SK-N-SH (cell line): ENCODE data around the gene CHPF. TPM values are rescaled to one million over a fixed set of nuclear protein-coding genes. Genes with fewer than 3 reads are reported as not detected.
A peak's percentile ranks its signal among the peaks of the same experiment; 100 is the strongest.

ENCODE experiments used
- CTCF ChIA-PET: fragments of 300-600, 350-600 bp; formaldehyde crosslinking; extraction: SDS; loops from one replicate; lab custom pipeline; 2021; lab: Yijun Ruan, JAX
- POLR2A ChIA-PET: fragments of 350-600 bp; sonication (Branson Sonifier 250); formaldehyde crosslinking; extraction: SDS; loops from one replicate; lab custom pipeline; 2020; ENCODE audit warnings: antibody characterized with exemption, inconsistent platforms; lab: Yijun Ruan, JAX
- DNase-seq: peaks from one replicate; pipeline ENCODE4 v3.0.0; 2012
- H2AFZ ChIP-seq: fragments of 200-600 bp; sonication (generic); 2 replicates; pipeline ENCODE4 v1.8.1; 2016; ENCODE audit warnings: antibody characterized with exemption, mild to moderate bottlenecking, low read depth
- H3F3A ChIP-seq: fragments of 200-600 bp; sonication (generic); replicated peaks from 2 replicates; pipeline ENCODE3; 2016; ENCODE audit warnings: antibody characterized with exemption, mild to moderate bottlenecking; ENCODE audit not compliant: insufficient read depth
- H3K27ac ChIP-seq, 2 experiments: fragments of 200-500 bp in 1 of 2; fragments of 200-600 bp in 1 of 2; sonication (Bioruptor generic) in 1 of 2; sonication (generic), shearing (Covaris generic) in 1 of 2; 2 replicates each; pipeline versions ENCODE4 v1.5.1 to v1.6.1; 2014 to 2016; ENCODE audit warnings: low read depth in 2 of 2, inconsistent platforms in 1 of 2, low read length in 1 of 2, mild to moderate bottlenecking in 1 of 2, mixed read lengths in 1 of 2
- H3K27me3 ChIP-seq: fragments of 200-600 bp; sonication (generic), shearing (Covaris generic); 2 replicates; pipeline ENCODE4 v1.6.1; 2016; ENCODE audit warnings: mixed run types; ENCODE audit not compliant: insufficient read depth
- H3K36me3 ChIP-seq, 2 experiments: fragments of 200-500 bp in 1 of 2; fragments of 200-600 bp in 1 of 2; sonication (Bioruptor generic) in 1 of 2; sonication (generic) in 1 of 2; replicated peaks in 1 of 2; 2 replicates each; pipeline versions ENCODE3 to v1.5.1; 2014 to 2016; ENCODE audit warnings: low read length in 1 of 2, mild to moderate bottlenecking in 1 of 2; ENCODE audit not compliant: insufficient read depth in 2 of 2, control insufficient read depth in 1 of 2
- H3K4me1 ChIP-seq, 2 experiments: fragments of 200-500 bp in 1 of 2; fragments of 200-600 bp in 1 of 2; sonication (Bioruptor generic) in 1 of 2; sonication (generic), shearing (Covaris generic) in 1 of 2; 2 replicates each; pipeline versions ENCODE4 v1.5.1 to v1.6.1; 2014 to 2016; ENCODE audit warnings: low read depth in 1 of 2, low read length in 1 of 2, mixed run types in 1 of 2; ENCODE audit not compliant: insufficient read depth in 2 of 2, control insufficient read depth in 1 of 2
- H3K4me2 ChIP-seq: fragments of 200-600 bp; sonication (generic), shearing (Covaris generic); 2 replicates; pipeline ENCODE4 v1.6.1; 2017; ENCODE audit warnings: mixed run types
- H3K4me3 ChIP-seq, 2 experiments: fragments of 200-500 bp in 1 of 2; fragments of 200-600 bp in 1 of 2; sonication (Bioruptor generic) in 1 of 2; sonication (generic), shearing (Covaris generic) in 1 of 2; 2 replicates each; pipeline versions ENCODE4 v1.5.1 to v1.8.1; 2014 to 2016; ENCODE audit warnings: low read depth in 2 of 2, inconsistent platforms in 1 of 2, low read length in 1 of 2, mild to moderate bottlenecking in 1 of 2, mixed read lengths in 1 of 2, moderate library complexity in 1 of 2
- H3K79me2 ChIP-seq: fragments of 200-600 bp; sonication (generic); 2 replicates; pipeline ENCODE4 v1.8.1; 2017; ENCODE audit warnings: mild to moderate bottlenecking; ENCODE audit not compliant: insufficient read depth
- H3K9ac ChIP-seq: fragments of 200-600 bp; sonication (generic); 2 replicates; pipeline ENCODE4 v1.6.1; 2017; ENCODE audit warnings: mixed run types
- H3K9me2 ChIP-seq: fragments of 200-600 bp; sonication (generic); 2 replicates; pipeline ENCODE4 v1.6.1; 2017; ENCODE audit warnings: mixed run types
- H3K9me3 ChIP-seq: fragments of 200-600 bp; sonication (generic); 2 replicates; pipeline ENCODE4 v1.6.1; 2017; ENCODE audit warnings: mixed run types, mild to moderate bottlenecking, moderate library complexity
- H4K20me1 ChIP-seq: fragments of 200-600 bp; sonication (generic); 2 replicates; pipeline ENCODE4 v1.6.1; 2017; ENCODE audit warnings: mild to moderate bottlenecking, mixed run types; ENCODE audit not compliant: insufficient read depth
- ELF1 ChIP-seq: IDR thresholded peaks from 2 replicates; pipeline ENCODE4 v1.4.0; 2012
- FOSL2 ChIP-seq: IDR thresholded peaks from 2 replicates; pipeline ENCODE4 v1.4.0; 2012; ENCODE audit warnings: low read depth, mild to moderate bottlenecking, moderate library complexity, borderline replicate concordance
- GATA2 ChIP-seq: sonication (generic); formaldehyde crosslinking; IDR thresholded peaks from 2 replicates; pipeline ENCODE4 v1.5.0; 2020; ENCODE audit warnings: mild to moderate bottlenecking, missing genetic modification reagents
- JUND ChIP-seq: IDR thresholded peaks from 2 replicates; pipeline ENCODE4 v1.4.0; 2012
- MEF2A ChIP-seq: IDR thresholded peaks from 2 replicates; pipeline ENCODE4 v1.4.0; 2012; ENCODE audit warnings: low read depth, borderline replicate concordance
- NFIC ChIP-seq: IDR thresholded peaks from 2 replicates; pipeline ENCODE4 v1.4.0; 2012; ENCODE audit warnings: borderline replicate concordance
- PBX3 ChIP-seq: IDR thresholded peaks from 2 replicates; pipeline ENCODE4; 2012
- RAD21 ChIP-seq: IDR thresholded peaks from 2 replicates; pipeline ENCODE4 v1.6.1; 2012; ENCODE audit warnings: mild to moderate bottlenecking, low read length
- RCOR1 ChIP-seq: fragments of 150-350 bp; IDR thresholded peaks from 2 replicates; pipeline ENCODE4 v1.6.1; 2017; ENCODE audit warnings: antibody characterized with exemption, low read length
- SIN3A ChIP-seq: IDR thresholded peaks from 2 replicates; pipeline ENCODE4 v1.6.1; 2012; ENCODE audit warnings: low read depth, mild to moderate bottlenecking, low read length, moderate library complexity, borderline replicate concordance
- SMC3 ChIP-seq: IDR thresholded peaks from 2 replicates; pipeline ENCODE4 v1.6.1; 2012; ENCODE audit warnings: low read depth, low read length, improper control_type of control experiment
- YY1 ChIP-seq: IDR thresholded peaks from 2 replicates; pipeline ENCODE4 v1.4.0; 2012; ENCODE audit warnings: low read depth, mild to moderate bottlenecking
- WGBS: methylation state at CpG from one replicate; pipeline ENCODE4 v1.1.6; 2017; ENCODE audit warnings: low lambda C conversion rate; 5-methylcytosine and 5-hydroxymethylcytosine counted together
- polyA plus RNA-seq, 3 experiments: library from polyadenylated mRNA; depleted of rRNA; stranded (reverse); fragments of >200 nt; gene quantifications; 2 replicates each; pipeline ENCODE4 v1.2.3, GENCODE V29; 2012
- TF ChIP-seq, protein P1 (sequence below): IDR thresholded peaks from 2 replicates; pipeline ENCODE4 v1.4.0; 2012; ENCODE audit warnings: low read depth, borderline replicate concordance
- TF ChIP-seq, protein P2 (sequence below): fragments of 200-600 bp; sonication (generic); IDR thresholded peaks from 2 replicates; pipeline ENCODE4 v1.6.1; 2017; ENCODE audit warnings: antibody characterized with exemption, mild to moderate bottlenecking, moderate library complexity
- TF ChIP-seq, protein P3 (sequence below): IDR thresholded peaks from 2 replicates; pipeline ENCODE4 v1.4.0; 2012; ENCODE audit warnings: low read depth, borderline replicate concordance
- TF ChIP-seq, protein P4 (sequence below): fragments of 150-350 bp; IDR thresholded peaks from 2 replicates; pipeline ENCODE4 v1.6.1; 2016; ENCODE audit warnings: mild to moderate bottlenecking, low read depth, low read length

CHPF gene
- polyA plus RNA-seq, 1 of the 3 experiments (the other 2 are of a cell fraction) = 141 TPM

GRCh38 chr2:219499555-219499954, 44.1 kb downstream of the CHPF start:
- Histone ChIP-seq H3K4me3 (peak overlapping the region; percentile 81 to 85), H3K4me1 (peaks cover 16 to 76% of the 10 kb centered on the region in 2 experiments), H3K9ac (peak overlapping the region; percentile 90), H3K4me2 (peak overlapping the region; percentile 98), H3K9me2 (no peaks in the 10 kb centered on the region), H3K36me3 (peaks cover 7 to 12% of the 10 kb centered on the region in 2 experiments), H2AFZ (no peak overlapping the region), H3K27ac (peak overlapping the region; percentile 31 to 81; a peak in 2 of 4 replicates), H3K79me2 (peaks cover 20% of the 10 kb centered on the region), H3K27me3 (no peaks in the 10 kb centered on the region), H3K9me3 (no peaks in the 10 kb centered on the region), H4K20me1 (no peaks in the 10 kb centered on the region), H3F3A (no peaks in the 10 kb centered on the region)
- ChIA-PET POLR2A (interaction anchor here (1.1 to 4.6 kb wide), 6 partner anchors 10 to 39 kb away, joined by 3 to 53 read pairs (median 13); partner anchors contain the start of gene ASIC4), CTCF (interaction anchor here (1.0 to 62.1 kb wide), 5 partner anchors 5 to 97 kb away, joined by 3 to 2824 read pairs (median 4); partner anchors contain the start of genes ASIC4, CHPF, GMPPA and TMEM198)
- no peak for TF ChIP-seq YY1
- no peak for TF ChIP-seq NFIC
- TF ChIP-seq ELF1 = no peak
- TF ChIP-seq GATA2 (CRISPR knock-in tag) = no peak
- no peak for TF ChIP-seq SMC3
- TF ChIP-seq, protein P1, sequence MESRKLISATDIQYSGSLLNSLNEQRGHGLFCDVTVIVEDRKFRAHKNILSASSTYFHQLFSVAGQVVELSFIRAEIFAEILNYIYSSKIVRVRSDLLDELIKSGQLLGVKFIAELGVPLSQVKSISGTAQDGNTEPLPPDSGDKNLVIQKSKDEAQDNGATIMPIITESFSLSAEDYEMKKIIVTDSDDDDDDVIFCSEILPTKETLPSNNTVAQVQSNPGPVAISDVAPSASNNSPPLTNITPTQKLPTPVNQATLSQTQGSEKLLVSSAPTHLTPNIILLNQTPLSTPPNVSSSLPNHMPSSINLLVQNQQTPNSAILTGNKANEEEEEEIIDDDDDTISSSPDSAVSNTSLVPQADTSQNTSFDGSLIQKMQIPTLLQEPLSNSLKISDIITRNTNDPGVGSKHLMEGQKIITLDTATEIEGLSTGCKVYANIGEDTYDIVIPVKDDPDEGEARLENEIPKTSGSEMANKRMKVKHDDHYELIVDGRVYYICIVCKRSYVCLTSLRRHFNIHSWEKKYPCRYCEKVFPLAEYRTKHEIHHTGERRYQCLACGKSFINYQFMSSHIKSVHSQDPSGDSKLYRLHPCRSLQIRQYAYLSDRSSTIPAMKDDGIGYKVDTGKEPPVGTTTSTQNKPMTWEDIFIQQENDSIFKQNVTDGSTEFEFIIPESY = no peak
- TF ChIP-seq PBX3 = no peak
- no peak for TF ChIP-seq SIN3A
- no peak for DNase-seq
- WGBS = 82% methylated on average over 1 of the region's 1 CpG

DNA sequence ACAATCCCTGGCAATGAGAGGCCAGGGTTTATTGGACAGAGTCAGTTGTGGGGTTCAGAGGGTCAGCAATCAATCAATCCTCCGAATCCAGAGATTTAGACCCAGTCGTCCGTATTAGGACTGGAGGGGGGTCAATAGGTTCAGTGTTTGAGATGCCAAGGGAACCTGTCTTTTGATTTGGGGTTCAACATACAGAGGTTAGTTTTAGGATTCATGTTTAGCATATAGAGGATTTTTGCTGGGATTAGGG, 44.6 kb downstream of the CHPF start:
- Histone ChIP-seq H4K20me1 (no peaks in the 10 kb centered on the region), H2AFZ (peak overlapping the region; percentile 24; the same call in 1 of the 2 replicates), H3K27me3 (no peaks in the 10 kb centered on the region), H3K79me2 (peaks cover 20% of the 10 kb centered on the region), H3K9ac (peak overlapping the region; percentile 90), H3K36me3 (peaks cover 5 to 12% of the 10 kb centered on the region in 2 experiments), H3K4me3 (peak overlapping the region; percentile 81 to 85), H3K4me1 (peaks cover 16 to 73% of the 10 kb centered on the region in 2 experiments), H3K4me2 (peak overlapping the region; percentile 98), H3K9me3 (no peaks in the 10 kb centered on the region), H3K9me2 (no peaks in the 10 kb centered on the region), H3F3A (no peaks in the 10 kb centered on the region), H3K27ac (peak overlapping the region; percentile 81 to 99)
- WGBS = 3% methylated on average over 3 of the region's 3 CpGs
- ChIA-PET POLR2A (interaction anchor here (0.6 to 4.6 kb wide), 11 partner anchors 8 to 1202 kb away, joined by 3 to 53 read pairs (median 12); partner anchors contain the start of genes ASIC4, CHPF and TMEM198), CTCF (interaction anchor here (0.8 to 62.1 kb wide), 4 partner anchors 5 to 110 kb away, joined by 4 to 2824 read pairs (median 1416); partner anchors contain the start of genes ASIC4, CHPF, GMPPA and TMEM198)
- DNase-seq = no peak
- TF ChIP-seq, protein P2, sequence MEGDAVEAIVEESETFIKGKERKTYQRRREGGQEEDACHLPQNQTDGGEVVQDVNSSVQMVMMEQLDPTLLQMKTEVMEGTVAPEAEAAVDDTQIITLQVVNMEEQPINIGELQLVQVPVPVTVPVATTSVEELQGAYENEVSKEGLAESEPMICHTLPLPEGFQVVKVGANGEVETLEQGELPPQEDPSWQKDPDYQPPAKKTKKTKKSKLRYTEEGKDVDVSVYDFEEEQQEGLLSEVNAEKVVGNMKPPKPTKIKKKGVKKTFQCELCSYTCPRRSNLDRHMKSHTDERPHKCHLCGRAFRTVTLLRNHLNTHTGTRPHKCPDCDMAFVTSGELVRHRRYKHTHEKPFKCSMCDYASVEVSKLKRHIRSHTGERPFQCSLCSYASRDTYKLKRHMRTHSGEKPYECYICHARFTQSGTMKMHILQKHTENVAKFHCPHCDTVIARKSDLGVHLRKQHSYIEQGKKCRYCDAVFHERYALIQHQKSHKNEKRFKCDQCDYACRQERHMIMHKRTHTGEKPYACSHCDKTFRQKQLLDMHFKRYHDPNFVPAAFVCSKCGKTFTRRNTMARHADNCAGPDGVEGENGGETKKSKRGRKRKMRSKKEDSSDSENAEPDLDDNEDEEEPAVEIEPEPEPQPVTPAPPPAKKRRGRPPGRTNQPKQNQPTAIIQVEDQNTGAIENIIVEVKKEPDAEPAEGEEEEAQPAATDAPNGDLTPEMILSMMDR = no peak
- TF ChIP-seq, protein P3, sequence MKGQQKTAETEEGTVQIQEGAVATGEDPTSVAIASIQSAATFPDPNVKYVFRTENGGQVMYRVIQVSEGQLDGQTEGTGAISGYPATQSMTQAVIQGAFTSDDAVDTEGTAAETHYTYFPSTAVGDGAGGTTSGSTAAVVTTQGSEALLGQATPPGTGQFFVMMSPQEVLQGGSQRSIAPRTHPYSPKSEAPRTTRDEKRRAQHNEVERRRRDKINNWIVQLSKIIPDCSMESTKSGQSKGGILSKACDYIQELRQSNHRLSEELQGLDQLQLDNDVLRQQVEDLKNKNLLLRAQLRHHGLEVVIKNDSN = no peak
- no peak for TF ChIP-seq JUND
- TF ChIP-seq SMC3 = no peak
- TF ChIP-seq RAD21 = no peak
- TF ChIP-seq, protein P1 = no peak
- TF ChIP-seq NFIC = no peak
- TF ChIP-seq RCOR1 = no peak
- TF ChIP-seq, protein P4, sequence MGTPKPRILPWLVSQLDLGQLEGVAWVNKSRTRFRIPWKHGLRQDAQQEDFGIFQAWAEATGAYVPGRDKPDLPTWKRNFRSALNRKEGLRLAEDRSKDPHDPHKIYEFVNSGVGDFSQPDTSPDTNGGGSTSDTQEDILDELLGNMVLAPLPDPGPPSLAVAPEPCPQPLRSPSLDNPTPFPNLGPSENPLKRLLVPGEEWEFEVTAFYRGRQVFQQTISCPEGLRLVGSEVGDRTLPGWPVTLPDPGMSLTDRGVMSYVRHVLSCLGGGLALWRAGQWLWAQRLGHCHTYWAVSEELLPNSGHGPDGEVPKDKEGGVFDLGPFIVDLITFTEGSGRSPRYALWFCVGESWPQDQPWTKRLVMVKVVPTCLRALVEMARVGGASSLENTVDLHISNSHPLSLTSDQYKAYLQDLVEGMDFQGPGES = no peak
- TF ChIP-seq YY1 = no peak
- no peak for TF ChIP-seq PBX3
- TF ChIP-seq MEF2A = no peak
- no peak for TF ChIP-seq FOSL2
